ENCODE results near the gene TUBB1. TPM values are rescaled to one million over a fixed set of nuclear protein-coding genes. Genes with fewer than 3 reads are reported as not detected.

TUBB1 gene
- total RNA-seq, 1 experiment from 2014 or later, result 0.35 TPM

DNA sequence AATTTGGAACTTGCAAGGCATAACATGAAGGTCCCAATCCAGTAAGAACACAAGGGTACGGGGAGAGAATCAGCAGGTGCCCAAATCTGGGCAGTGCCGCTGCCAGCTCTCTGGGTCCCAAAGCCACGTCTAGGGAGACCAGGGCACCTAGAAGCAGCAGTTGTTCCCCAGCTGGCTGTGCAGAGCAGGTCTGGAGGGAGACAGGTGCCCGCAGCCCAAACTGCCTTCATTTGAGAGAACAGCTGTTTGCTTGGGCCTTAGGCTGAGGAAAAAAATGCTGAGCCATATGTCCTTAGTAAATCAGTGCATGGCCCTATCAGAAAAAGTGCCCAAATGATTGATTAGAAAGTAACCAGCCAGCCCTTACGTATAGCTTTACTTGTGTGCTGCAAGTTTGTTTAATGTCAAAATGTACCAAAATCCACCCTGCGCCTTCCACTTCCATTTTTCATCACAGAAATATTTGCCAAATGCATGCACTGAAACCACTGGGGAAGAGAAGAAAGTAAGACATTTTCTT lies 32.5 kb downstream of the TUBB1 start:
- Histone ChIP-seq H3K4me1 (replicated peaks; ENCODE audit: insufficient read depth) (peaks cover 36% of the 10 kb centered on the region), H2AFZ (no peak overlapping the region), H3K9me2 (ENCODE audit: insufficient read depth) (no peaks in the 10 kb centered on the region), H3K36me3 (ENCODE audit: low read depth) (no peaks in the 10 kb centered on the region), H3F3A (ENCODE audit: insufficient read depth, low read depth) (peaks cover 26% of the 10 kb centered on the region), H3K27me3 (ENCODE audit: insufficient read depth, low read depth) (no peaks in the 10 kb centered on the region), H4K20me1 (ENCODE audit: insufficient read depth) (no peaks in the 10 kb centered on the region), H3K79me2 (ENCODE audit: low read depth) (no peaks in the 10 kb centered on the region), H3K27ac (no peak overlapping the region), H3K9me3 (ENCODE audit: insufficient read depth, low read depth) (no peaks in the 10 kb centered on the region), H3K4me2 (no peak overlapping the region), H3K4me3 (no peak overlapping the region)
- intact Hi-C loops (cut with micrococcal nuclease; ENCODE audit: unreplicated experiment), result no loop called here
- no TSS peak for BruUV-seq (replicated peaks)
- no peak for TF ChIP-seq EZH2 (IDR thresholded peaks at IDR 0.05; ENCODE audit: low read depth)
- TF ChIP-seq, protein P1, sequence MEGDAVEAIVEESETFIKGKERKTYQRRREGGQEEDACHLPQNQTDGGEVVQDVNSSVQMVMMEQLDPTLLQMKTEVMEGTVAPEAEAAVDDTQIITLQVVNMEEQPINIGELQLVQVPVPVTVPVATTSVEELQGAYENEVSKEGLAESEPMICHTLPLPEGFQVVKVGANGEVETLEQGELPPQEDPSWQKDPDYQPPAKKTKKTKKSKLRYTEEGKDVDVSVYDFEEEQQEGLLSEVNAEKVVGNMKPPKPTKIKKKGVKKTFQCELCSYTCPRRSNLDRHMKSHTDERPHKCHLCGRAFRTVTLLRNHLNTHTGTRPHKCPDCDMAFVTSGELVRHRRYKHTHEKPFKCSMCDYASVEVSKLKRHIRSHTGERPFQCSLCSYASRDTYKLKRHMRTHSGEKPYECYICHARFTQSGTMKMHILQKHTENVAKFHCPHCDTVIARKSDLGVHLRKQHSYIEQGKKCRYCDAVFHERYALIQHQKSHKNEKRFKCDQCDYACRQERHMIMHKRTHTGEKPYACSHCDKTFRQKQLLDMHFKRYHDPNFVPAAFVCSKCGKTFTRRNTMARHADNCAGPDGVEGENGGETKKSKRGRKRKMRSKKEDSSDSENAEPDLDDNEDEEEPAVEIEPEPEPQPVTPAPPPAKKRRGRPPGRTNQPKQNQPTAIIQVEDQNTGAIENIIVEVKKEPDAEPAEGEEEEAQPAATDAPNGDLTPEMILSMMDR (conservative IDR thresholded peaks at IDR 0.05), result no peak
- DNase-seq, result no peak
- POLR2A ChIA-PET (ENCODE audit: unreplicated experiment), result no interaction called here
- CTCF ChIA-PET, result no interaction called here

DNA sequence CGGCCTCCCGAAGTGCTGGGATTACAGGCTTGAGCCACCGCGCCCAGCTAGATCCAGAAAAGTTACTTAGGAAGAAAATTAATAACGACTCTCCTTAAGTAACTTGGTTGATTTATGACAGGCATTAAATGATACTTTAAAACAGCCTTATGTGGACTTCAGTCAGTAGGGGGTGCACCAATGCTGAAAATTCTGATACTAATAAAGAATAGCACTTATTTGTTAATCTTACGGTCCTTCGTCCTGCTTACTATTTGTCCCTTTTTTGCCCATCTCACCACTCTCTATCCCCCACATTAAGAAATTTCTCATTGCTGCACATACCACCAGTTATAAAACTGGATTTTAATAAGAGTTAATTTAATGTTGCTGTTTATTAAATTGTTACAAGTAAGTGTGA lies 36.1 kb downstream of the TUBB1 start:
- no peaks in the 10 kb centered on the region; the same call in 1 of the 2 replicates for H3F3A ChIP-seq (ENCODE audit: insufficient read depth, low read depth)
- POLR2A ChIA-PET (ENCODE audit: unreplicated experiment), result no interaction called here
- no peak overlapping the region for H3K4me2 ChIP-seq
- no peak for TF ChIP-seq EZH2 (IDR thresholded peaks at IDR 0.05; ENCODE audit: low read depth)
- TF ChIP-seq, protein P1 (conservative IDR thresholded peaks at IDR 0.05), result peak; percentile 73
- CTCF ChIA-PET, result no interaction called here
- BruUV-seq (replicated peaks), result no TSS peak
- intact Hi-C loops (cut with micrococcal nuclease; ENCODE audit: unreplicated experiment), result loop anchor here (1.0 kb wide), 1 partner anchor 167 kb away; no protein-coding TSS in a partner anchor
- H4K20me1 ChIP-seq (ENCODE audit: insufficient read depth), result no peaks in the 10 kb centered on the region
- no peak for DNase-seq
- no peak overlapping the region for H2AFZ ChIP-seq
- H3K4me1 ChIP-seq (replicated peaks; ENCODE audit: insufficient read depth), result peaks cover under 1% of the 10 kb centered on the region; the same call in 1 of the 2 replicates
- no peaks in the 10 kb centered on the region for H3K36me3 ChIP-seq (ENCODE audit: low read depth)
- no peaks in the 10 kb centered on the region for H3K79me2 ChIP-seq (ENCODE audit: low read depth)
- H3K9me3 ChIP-seq (ENCODE audit: insufficient read depth, low read depth), result no peaks in the 10 kb centered on the region
- no peak overlapping the region for H3K27ac ChIP-seq
- no peaks in the 10 kb centered on the region for H3K27me3 ChIP-seq (ENCODE audit: insufficient read depth, low read depth)
- no peak overlapping the region for H3K4me3 ChIP-seq
- no peaks in the 10 kb centered on the region for H3K9me2 ChIP-seq (ENCODE audit: insufficient read depth)

DNA sequence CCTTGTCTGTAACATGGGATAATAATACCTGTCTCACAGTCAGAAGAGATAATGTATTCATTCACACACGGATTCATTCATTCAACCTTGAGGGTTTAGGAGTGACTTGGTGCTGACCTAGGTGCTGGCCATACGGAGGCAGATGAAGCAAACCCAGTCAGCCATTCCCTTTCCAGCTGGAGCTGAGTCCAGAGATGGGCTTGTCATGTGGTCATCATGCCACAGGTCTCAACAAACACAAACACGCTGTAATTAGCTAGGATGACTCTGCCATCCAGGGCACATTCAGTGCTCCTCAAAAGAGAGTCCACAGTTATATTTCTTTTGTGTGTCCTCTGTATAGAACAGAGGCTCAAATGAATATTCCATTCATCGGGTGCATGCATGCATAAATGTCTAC lies 42.9 kb downstream of the TUBB1 start:
- H3F3A ChIP-seq (ENCODE audit: insufficient read depth, low read depth), result peaks cover 5% of the 10 kb centered on the region
- peaks cover 16% of the 10 kb centered on the region for H3K4me1 ChIP-seq (replicated peaks; ENCODE audit: insufficient read depth)
- no TSS peak for BruUV-seq (replicated peaks)
- ChIA-PET CTCF (no interaction called here), POLR2A (ENCODE audit: unreplicated experiment) (no interaction called here)
- H3K9me2 ChIP-seq (ENCODE audit: insufficient read depth), result no peaks in the 10 kb centered on the region
- intact Hi-C loops (cut with micrococcal nuclease; ENCODE audit: unreplicated experiment), result no loop called here
- no peaks in the 10 kb centered on the region for H3K36me3 ChIP-seq (ENCODE audit: low read depth)
- no peak overlapping the region for H3K4me2 ChIP-seq
- H3K27me3 ChIP-seq (ENCODE audit: insufficient read depth, low read depth), result no peaks in the 10 kb centered on the region
- H4K20me1 ChIP-seq (ENCODE audit: insufficient read depth), result no peaks in the 10 kb centered on the region
- no peaks in the 10 kb centered on the region for H3K9me3 ChIP-seq (ENCODE audit: insufficient read depth, low read depth)
- no peak for TF ChIP-seq EZH2 (IDR thresholded peaks at IDR 0.05; ENCODE audit: low read depth)
- TF ChIP-seq, protein P1 (conservative IDR thresholded peaks at IDR 0.05), result no peak
- H3K79me2 ChIP-seq (ENCODE audit: low read depth), result no peaks in the 10 kb centered on the region
- H3K4me3 ChIP-seq, result no peak overlapping the region
- no peak overlapping the region for H2AFZ ChIP-seq
- H3K27ac ChIP-seq, result no peak overlapping the region
- no peak for DNase-seq
